Keratinocyte (primary cell): ENCODE results near the gene KLHL42. TPM values are rescaled to one million over a fixed set of nuclear protein-coding genes. Genes with fewer than 3 reads are reported as not detected.
A peak's percentile ranks its signal among the peaks of the same experiment; 100 is the strongest.

Source experiments
- DNase-seq: peaks from one replicate; pipeline ENCODE4 v3.0.0-alpha.2; 2011; ENCODE audit warnings: low read depth, missing footprints, low spot score
- FAIRE-seq: peaks from 2 replicates; lab custom pipeline; 2011; peaks lifted over from hg19 to GRCh38; lab: Jason Lieb, UNC
- H2AFZ ChIP-seq: 2 replicates; pipeline ENCODE4 v1.6.0; 2012; ENCODE audit warnings: low read length, control low read depth, inconsistent platforms; ENCODE audit not compliant: control insufficient read depth
- H3K27ac ChIP-seq: 2 replicates; pipeline ENCODE4 v1.5.1; 2011; ENCODE audit warnings: low read length; ENCODE audit not compliant: control insufficient read depth, insufficient read depth
- H3K27me3 ChIP-seq: 3 replicates; pipeline ENCODE4 v1.6.0; 2011; ENCODE audit warnings: low read length; ENCODE audit not compliant: control insufficient read depth, insufficient read depth; ENCODE audit errors: extremely low read depth
- H3K36me3 ChIP-seq, 2 experiments: 2 replicates in 1 of 2; 3 replicates in 1 of 2; pipeline ENCODE4 v1.5.1; 2011; ENCODE audit warnings: low read length in 2 of 2, mild to moderate bottlenecking in 1 of 2; ENCODE audit not compliant: control insufficient read depth in 2 of 2, insufficient read depth in 2 of 2; ENCODE audit errors: extremely low read depth in 1 of 2
- H3K4me1 ChIP-seq: 3 replicates; pipeline ENCODE4 v1.5.1; 2011; ENCODE audit warnings: low read length; ENCODE audit not compliant: control insufficient read depth, insufficient read depth; ENCODE audit errors: extremely low read depth
- H3K4me2 ChIP-seq: 3 replicates; pipeline ENCODE4 v1.6.0; 2011; ENCODE audit warnings: low read depth, low read length; ENCODE audit not compliant: control insufficient read depth, insufficient read depth; ENCODE audit errors: extremely low read depth
- H3K4me3 ChIP-seq, 3 experiments: fragments of 200-600 bp in 1 of 3; sonication (generic) in 1 of 3; 2 replicates in 2 of 3; 3 replicates in 1 of 3; pipeline ENCODE4 v1.5.1; 2011 to 2016; ENCODE audit warnings: low read length in 3 of 3, mild to moderate bottlenecking in 3 of 3, control low read depth in 2 of 3, inconsistent platforms in 1 of 3, low read depth in 1 of 3, mixed read lengths in 1 of 3, mixed run types in 1 of 3, moderate library complexity in 1 of 3; ENCODE audit not compliant: control insufficient read depth in 2 of 3, insufficient read depth in 2 of 3; ENCODE audit errors: extremely low read depth in 1 of 3
- H3K79me2 ChIP-seq: 2 replicates; pipeline ENCODE4 v1.6.0; 2012; ENCODE audit warnings: low read length; ENCODE audit not compliant: control insufficient read depth, insufficient read depth
- H3K9ac ChIP-seq: 3 replicates; pipeline ENCODE4 v1.6.0; 2011; ENCODE audit warnings: low read length; ENCODE audit not compliant: control insufficient read depth, insufficient read depth; ENCODE audit errors: extremely low read depth
- H3K9me1 ChIP-seq: 3 replicates; pipeline ENCODE4 v1.6.0; 2011; ENCODE audit warnings: low read length; ENCODE audit not compliant: control insufficient read depth, insufficient read depth; ENCODE audit errors: extremely low read depth
- H3K9me3 ChIP-seq: 2 replicates; pipeline ENCODE4 v1.5.1; 2012; ENCODE audit warnings: low read depth, low read length; ENCODE audit not compliant: control insufficient read depth
- H4K20me1 ChIP-seq: 3 replicates; pipeline ENCODE4 v1.6.0; 2011; ENCODE audit warnings: low read length; ENCODE audit not compliant: control insufficient read depth, insufficient read depth; ENCODE audit errors: extremely low read depth
- EZH2 ChIP-seq: IDR thresholded peaks from one replicate; pipeline ENCODE4 v1.6.1; 2012; ENCODE audit warnings: inconsistent platforms, mild to moderate bottlenecking, low read length, moderate library complexity
- dilution Hi-C: fragments of 300-500 bp; cut with MboI; formaldehyde crosslinking; loops from one replicate; pipeline ENCODE4 v1.7.0; 2020; ENCODE audit warnings: low sequenced_read_pairs; ENCODE audit not compliant: extremely low pct_ligation_motif_present
- polyA plus RNA-seq, 5 experiments: library from polyadenylated mRNA; depleted of rRNA in 3 of 5; stranded (reverse) in 3 of 5; stranded (forward) in 1 of 5; unstranded in 1 of 5; fragments of >200 nt; gene quantifications; 1 replicate in 1 of 5; 2 replicates in 3 of 5; 3 replicates in 1 of 5; pipeline versions ENCODE4 v1.2.1 to v1.2.3, GENCODE V29; 2011 to 2012; ENCODE audit warnings: missing spikeins in 2 of 5, low read depth in 1 of 5, low replicate concordance in 1 of 5
- TF ChIP-seq, protein P1 (sequence below), 3 experiments: IDR thresholded peaks in 1 of 3; conservative IDR thresholded peaks in 1 of 3; optimal IDR thresholded peaks in 1 of 3; 2 replicates in 2 of 3; 3 replicates in 1 of 3; pipeline versions ENCODE3 to v1.5.1; 2011; ENCODE audit warnings: low read length in 3 of 3, mild to moderate bottlenecking in 3 of 3, moderate library complexity in 2 of 3, control low read depth in 1 of 3, inconsistent platforms in 1 of 3; ENCODE audit not compliant: insufficient read depth in 2 of 3; ENCODE audit errors: extremely low read depth in 1 of 3

Gene KLHL42
- polyA plus RNA-seq, 1 donor (not counting 4 experiments of a cell fraction or from before 2014, with no cell fraction given), result 27.2 TPM

DNA sequence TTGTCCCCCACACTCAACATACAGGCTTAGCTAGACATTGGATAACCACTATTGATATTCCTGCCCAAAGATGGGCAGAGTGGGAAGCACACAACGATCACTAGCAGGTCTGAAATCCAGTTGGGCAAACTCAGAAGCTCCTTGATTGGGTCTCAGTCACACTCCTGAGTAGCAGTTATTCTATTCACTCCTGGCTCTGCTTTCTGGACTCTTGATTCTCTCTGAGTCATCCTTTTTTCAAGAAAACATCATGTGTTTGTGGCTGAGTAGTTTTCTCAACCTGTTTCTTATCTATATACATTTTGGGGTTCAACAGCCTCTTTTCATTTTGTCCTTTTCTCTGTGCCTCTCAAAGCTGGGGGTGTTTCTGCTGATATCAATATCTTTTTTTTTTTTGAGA is 46.0 kb downstream of the KLHL42 start:
- Histone ChIP-seq H3K4me2 (no peak overlapping the region), H3K79me2 (no peaks in the 10 kb centered on the region), H3K4me3 (no peak overlapping the region), H3K36me3 (no peaks in the 10 kb centered on the region), H4K20me1 (no peaks in the 10 kb centered on the region), H2AFZ (no peak overlapping the region), H3K27ac (no peak overlapping the region), H3K4me1 (peaks cover 30% of the 10 kb centered on the region), H3K9me1 (no peaks in the 10 kb centered on the region), H3K27me3 (no peaks in the 10 kb centered on the region), H3K9ac (no peak overlapping the region), H3K9me3 (no peaks in the 10 kb centered on the region)
- dilution Hi-C loops, result no loop called here
- DNase-seq, result no peak
- no peak for TF ChIP-seq EZH2
- TF ChIP-seq, protein P1, sequence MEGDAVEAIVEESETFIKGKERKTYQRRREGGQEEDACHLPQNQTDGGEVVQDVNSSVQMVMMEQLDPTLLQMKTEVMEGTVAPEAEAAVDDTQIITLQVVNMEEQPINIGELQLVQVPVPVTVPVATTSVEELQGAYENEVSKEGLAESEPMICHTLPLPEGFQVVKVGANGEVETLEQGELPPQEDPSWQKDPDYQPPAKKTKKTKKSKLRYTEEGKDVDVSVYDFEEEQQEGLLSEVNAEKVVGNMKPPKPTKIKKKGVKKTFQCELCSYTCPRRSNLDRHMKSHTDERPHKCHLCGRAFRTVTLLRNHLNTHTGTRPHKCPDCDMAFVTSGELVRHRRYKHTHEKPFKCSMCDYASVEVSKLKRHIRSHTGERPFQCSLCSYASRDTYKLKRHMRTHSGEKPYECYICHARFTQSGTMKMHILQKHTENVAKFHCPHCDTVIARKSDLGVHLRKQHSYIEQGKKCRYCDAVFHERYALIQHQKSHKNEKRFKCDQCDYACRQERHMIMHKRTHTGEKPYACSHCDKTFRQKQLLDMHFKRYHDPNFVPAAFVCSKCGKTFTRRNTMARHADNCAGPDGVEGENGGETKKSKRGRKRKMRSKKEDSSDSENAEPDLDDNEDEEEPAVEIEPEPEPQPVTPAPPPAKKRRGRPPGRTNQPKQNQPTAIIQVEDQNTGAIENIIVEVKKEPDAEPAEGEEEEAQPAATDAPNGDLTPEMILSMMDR (optimal IDR thresholded peaks at IDR 0.05 in 1 of 3, IDR thresholded peaks at IDR 0.05 in 1 of 3, conservative IDR thresholded peaks at IDR 0.05 in 1 of 3; ENCODE audit: extremely low read depth in 1 of 3, insufficient read depth in 2 of 3, low read length in 3 of 3), result no peak
- FAIRE-seq, result no peak

DNA sequence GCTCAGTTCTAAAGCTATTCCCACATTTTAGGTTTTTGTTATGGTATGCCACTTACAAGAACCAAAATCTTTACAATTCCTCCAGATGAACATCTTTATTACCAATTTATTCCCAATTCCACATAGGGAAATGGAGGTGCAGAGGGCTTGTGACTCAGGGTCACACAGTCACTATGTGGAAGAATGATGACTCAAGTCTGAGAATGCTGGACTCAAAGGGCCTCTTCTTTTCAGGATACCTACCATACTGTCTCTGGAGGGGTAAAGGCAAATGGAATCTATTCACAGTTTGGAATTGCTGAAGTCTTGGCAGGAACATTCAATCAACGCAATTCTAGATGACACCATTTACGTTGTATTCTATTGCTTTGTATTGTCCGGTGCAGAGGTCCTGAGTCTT is 48.2 kb downstream of the KLHL42 start:
- Histone ChIP-seq H3K36me3 (no peaks in the 10 kb centered on the region), H3K4me2 (no peak overlapping the region), H2AFZ (no peak overlapping the region), H3K27ac (no peak overlapping the region), H3K9me3 (no peaks in the 10 kb centered on the region), H3K9me1 (no peaks in the 10 kb centered on the region), H3K4me3 (no peak overlapping the region), H4K20me1 (no peaks in the 10 kb centered on the region), H3K79me2 (no peaks in the 10 kb centered on the region), H3K27me3 (no peaks in the 10 kb centered on the region), H3K4me1 (peaks cover 10% of the 10 kb centered on the region), H3K9ac (no peak overlapping the region)
- TF ChIP-seq, protein P1 (optimal IDR thresholded peaks at IDR 0.05 in 1 of 3, IDR thresholded peaks at IDR 0.05 in 1 of 3, conservative IDR thresholded peaks at IDR 0.05 in 1 of 3; ENCODE audit: extremely low read depth in 1 of 3, insufficient read depth in 2 of 3, low read length in 3 of 3), result no peak
- no peak for TF ChIP-seq EZH2
- FAIRE-seq (peak; percentile 52), DNase-seq (no peak)
- dilution Hi-C loops, result no loop called here
